A549 (cell line): ENCODE results near the gene INPP5A. TPM values are rescaled to one million over a fixed set of nuclear protein-coding genes. Genes with fewer than 3 reads are reported as not detected.

ENCODE experiments used
- ATAC-seq, 2 experiments: fragments of 200-7000 bp in 1 of 2; fragments of >200 bp in 1 of 2; cut with Nextera tagmentation in 1 of 2; cut with Tn5 transposase in 1 of 2; 3 replicates each; pipeline versions ENCODE4 v1.8.0 to v1.9.1; 2018 to 2020; ENCODE audit warnings: mild to moderate bottlenecking in 1 of 2, moderate library complexity in 1 of 2
- CTCF ChIA-PET: fragments of 300-600 bp; sonication (Branson Sonifier 250); formaldehyde crosslinking; extraction: SDS; loops from one replicate; lab custom pipeline; 2021; ENCODE audit warnings: antibody characterized with exemption, inconsistent platforms; lab: Yijun Ruan, JAX
- POLR2A ChIA-PET: fragments of 350-600 bp; formaldehyde crosslinking; extraction: SDS; loops from one replicate; lab custom pipeline; 2021; ENCODE audit warnings: antibody characterized with exemption, inconsistent platforms; lab: Yijun Ruan, JAX
- DNase-seq, 2 experiments: peaks; one replicate each; pipeline versions ENCODE4 v3.0.0 to v3.0.0-alpha.2; 2011 to 2016; ENCODE audit warnings: low read depth in 1 of 2, low spot score in 1 of 2
- FAIRE-seq: peaks from 2 replicates; lab custom pipeline; 2011; peaks lifted over from hg19 to GRCh38; lab: Jason Lieb, UNC
- H3K27ac ChIP-seq, 2 experiments: fragments of >200 bp; sonication (Bioruptor Twin); formaldehyde crosslinking; 3 replicates each; pipeline ENCODE4 v1.5.1; 2016 to 2017
- H3K4me1 ChIP-seq: fragments of >200 bp; sonication (Bioruptor Twin); formaldehyde crosslinking; 3 replicates; pipeline ENCODE4 v1.6.1; 2016
- H3K4me2 ChIP-seq: fragments of >200 bp; sonication (Bioruptor Twin); formaldehyde crosslinking; 3 replicates; pipeline ENCODE4 v1.6.1; 2016
- H3K4me3 ChIP-seq: fragments of >200 bp; sonication (Bioruptor Twin); formaldehyde crosslinking; 3 replicates; pipeline ENCODE4 v1.5.1; 2016
- H3K9me3 ChIP-seq: fragments of >200 bp; sonication (Bioruptor Twin); formaldehyde crosslinking; 3 replicates; pipeline ENCODE4 v1.6.1; 2016
- CBX8 ChIP-seq: fragments of 200-600 bp; sonication (generic); IDR thresholded peaks from 2 replicates; pipeline ENCODE4 v1.6.1; 2016
- CEBPB ChIP-seq, 2 experiments: fragments of >200 bp in 1 of 2; sonication (Bioruptor Twin) in 1 of 2; formaldehyde crosslinking in 1 of 2; IDR thresholded peaks; 2 replicates each; pipeline ENCODE4 v1.6.1; 2012 to 2016
- CHD2 ChIP-seq: fragments of 150-350 bp; IDR thresholded peaks from 2 replicates; pipeline ENCODE4 v1.6.1; 2014; ENCODE audit warnings: low read length; ENCODE audit not compliant: partially characterized antibody
- EHF ChIP-seq: fragments of 250-450 bp; sonication (Bioruptor Pico); IDR thresholded peaks from 2 replicates; pipeline ENCODE4 v1.5.0; 2020; ENCODE audit warnings: mild to moderate bottlenecking
- ESRRA ChIP-seq: fragments of 150-350 bp; IDR thresholded peaks from 2 replicates; pipeline ENCODE4 v1.6.1; 2014; ENCODE audit warnings: mild to moderate bottlenecking, low read length, borderline replicate concordance
- FOSB ChIP-seq: fragments of 250-450 bp; sonication (Bioruptor Pico); IDR thresholded peaks from 2 replicates; pipeline ENCODE4 v1.5.0; 2020; ENCODE audit warnings: mild to moderate bottlenecking, moderate library complexity
- FOSL2 ChIP-seq, 2 experiments: fragments of 450-650 bp in 1 of 2; fragments of >200 bp in 1 of 2; sonication (Bioruptor Twin) in 1 of 2; formaldehyde crosslinking; IDR thresholded peaks; 2 replicates each; pipeline versions ENCODE4 v1.5.0 to v1.6.1; 2016 to 2020; ENCODE audit warnings: mild to moderate bottlenecking in 1 of 2, moderate library complexity in 1 of 2
- GATA3 ChIP-seq: IDR thresholded peaks from 2 replicates; pipeline ENCODE4 v1.6.1; 2012; ENCODE audit warnings: borderline replicate concordance
- HEYL ChIP-seq: fragments of 250-450 bp; sonication (Bioruptor Pico); IDR thresholded peaks from 2 replicates; pipeline ENCODE4 v1.8.0; 2021; ENCODE audit warnings: mild to moderate bottlenecking, moderate library complexity
- HOXA7 ChIP-seq: fragments of 250-450 bp; sonication (Bioruptor Pico); IDR thresholded peaks from 2 replicates; pipeline ENCODE4 v1.5.0; 2020; ENCODE audit warnings: mild to moderate bottlenecking, moderate library complexity
- HOXB13 ChIP-seq: fragments of 250-450 bp; sonication (Bioruptor Pico); IDR thresholded peaks from 2 replicates; pipeline ENCODE4 v1.5.0; 2020; ENCODE audit warnings: low read depth, mild to moderate bottlenecking, moderate library complexity
- JUNB ChIP-seq: fragments of >200 bp; sonication (Bioruptor Twin); formaldehyde crosslinking; IDR thresholded peaks from 2 replicates; pipeline ENCODE4 v1.6.1; 2016
- KDM5A ChIP-seq: fragments of 200-600 bp; sonication (generic); IDR thresholded peaks from 2 replicates; pipeline ENCODE4 v1.6.1; 2016; ENCODE audit warnings: antibody characterized with exemption, mild to moderate bottlenecking
- MAFK ChIP-seq: fragments of 450-650 bp; IDR thresholded peaks from 2 replicates; pipeline ENCODE4 v1.6.1; 2014; ENCODE audit not compliant: partially characterized antibody
- MAZ ChIP-seq: fragments of 150-350 bp; IDR thresholded peaks from 2 replicates; pipeline ENCODE4 v1.6.1; 2014; ENCODE audit warnings: antibody characterized with exemption, low read depth, low read length, borderline replicate concordance
- PBX3 ChIP-seq: IDR thresholded peaks from 2 replicates; pipeline ENCODE4 v1.6.1; 2012
- RAD21 ChIP-seq, 2 experiments: fragments of >200 bp in 1 of 2; sonication (Bioruptor Twin) in 1 of 2; formaldehyde crosslinking in 1 of 2; IDR thresholded peaks in 1 of 2; conservative IDR thresholded peaks in 1 of 2; 2 replicates in 1 of 2; 3 replicates in 1 of 2; pipeline ENCODE4 v1.6.1; 2012 to 2018; ENCODE audit warnings: inconsistent platforms in 1 of 2
- RCOR1 ChIP-seq: fragments of 150-350 bp; IDR thresholded peaks from 2 replicates; pipeline ENCODE4 v1.6.1; 2014; ENCODE audit warnings: antibody characterized with exemption, low read length, low read depth
- RFX5 ChIP-seq: fragments of 450-650 bp; IDR thresholded peaks from 2 replicates; pipeline ENCODE4 v1.7.1; 2014; ENCODE audit warnings: antibody characterized with exemption, mild to moderate bottlenecking, moderate library complexity
- RNF2 ChIP-seq: fragments of 200-600 bp; sonication (generic); IDR thresholded peaks from 2 replicates; pipeline ENCODE4 v1.6.1; 2016; ENCODE audit warnings: low read depth, mild to moderate bottlenecking, antibody characterized with exemption, moderate library complexity, borderline replicate concordance
- SMC3 ChIP-seq: fragments of >200 bp; sonication (Bioruptor Twin); formaldehyde crosslinking; IDR thresholded peaks from 3 replicates; pipeline ENCODE4 v1.6.1; 2018; ENCODE audit warnings: inconsistent platforms
- SREBF2 ChIP-seq: fragments of 450-650 bp; IDR thresholded peaks from 2 replicates; pipeline ENCODE4 v1.6.1; 2014; ENCODE audit warnings: mild to moderate bottlenecking, moderate library complexity
- TFCP2L1 ChIP-seq: fragments of 250-450 bp; sonication (Bioruptor Pico); IDR thresholded peaks from 2 replicates; pipeline ENCODE4 v1.5.0; 2021; ENCODE audit warnings: mild to moderate bottlenecking
- whole genome bisulfite sequencing: methylation state at CpG from one replicate; pipeline ENCODE4 v1.1.6; 2017; ENCODE audit errors: missing lambda C conversion rate; 5-methylcytosine and 5-hydroxymethylcytosine counted together
- polyA plus RNA-seq, 4 experiments: library from polyadenylated mRNA; depleted of rRNA in 3 of 4; stranded (reverse); fragments of >200 nt; fragmentation: RNase III in 1 of 4; extraction: RNeasy Plus Mini Kit Qiagen cat#74134 plus additional on column Dnase treatment in 1 of 4; gene quantifications; 2 replicates in 3 of 4; 3 replicates in 1 of 4; pipeline ENCODE4 v1.2.3, GENCODE V29; 2011 to 2017
- TF ChIP-seq, protein P1 (sequence below): fragments of 250-450 bp; sonication (Bioruptor Pico); IDR thresholded peaks from 2 replicates; pipeline ENCODE4 v1.5.0; 2021; ENCODE audit warnings: mild to moderate bottlenecking, moderate library complexity, borderline replicate concordance
- TF ChIP-seq, protein P2 (sequence below): fragments of 150-350 bp; IDR thresholded peaks from 2 replicates; pipeline ENCODE4 v1.6.1; 2014; ENCODE audit warnings: low read depth, mild to moderate bottlenecking, low read length

Gene INPP5A
- polyA plus RNA-seq, 2 of the 4 experiments (the other 2 are of a cell fraction), result 13.7 to 15.1 TPM

DNA sequence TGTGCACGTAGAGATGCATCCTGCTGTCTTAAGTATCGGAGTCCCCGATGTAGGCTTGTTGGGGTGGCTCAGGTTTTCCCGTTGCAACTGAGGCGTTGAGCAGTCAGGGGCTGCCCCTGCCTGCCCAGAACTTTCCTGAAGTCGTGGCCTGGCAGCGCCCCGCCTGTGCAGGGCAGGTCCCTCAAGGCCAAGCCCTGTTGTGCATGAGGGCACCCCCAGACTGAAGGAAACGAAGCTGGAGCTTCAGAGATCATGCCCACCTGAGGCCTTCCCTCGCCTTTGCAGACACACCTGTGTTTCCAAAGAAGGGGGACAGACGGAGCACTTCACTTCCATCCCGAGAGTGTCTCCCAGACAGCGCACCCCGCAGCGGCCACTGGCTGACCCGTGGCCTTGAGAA lies 127.3 kb downstream of the INPP5A start:
- CTCF ChIA-PET, result interaction anchor here (1.4 to 7.1 kb wide), 2 partner anchors 10 to 213 kb away, joined by 3 to 61 read pairs; no protein-coding TSS in a partner anchor
- POLR2A ChIA-PET, result no interaction called here

GRCh38 chr10:132665946-132666704 lies 128.5 kb downstream of the INPP5A start:
- 60% methylated on average over 15 of the region's 15 CpGs for WGBS
- H3K4me3 ChIP-seq, result no peak overlapping the region
- TF ChIP-seq TFCP2L1 (CRISPR knock-in tag) (no peak), JUNB (peak; percentile 64), MAZ (no peak), GATA3 (no peak), KDM5A (no peak), PBX3 (no peak), MAFK (peak; percentile 47), RAD21 (conservative IDR thresholded peaks at IDR 0.05 in 1 of 2, IDR thresholded peaks at IDR 0.05 in 1 of 2) (no peak), FOSL2 (IDR thresholded peaks at IDR 0.05) (peak; percentile 65), FOSL2 (CRISPR knock-in tag; IDR thresholded peaks at IDR 0.05) (peak; percentile 81), EHF (CRISPR knock-in tag) (no peak), RFX5 (no peak), HEYL (CRISPR knock-in tag) (no peak), SREBF2 (no peak), FOSB (no peak), HOXB13 (CRISPR knock-in tag) (no peak), RCOR1 (no peak)
- TF ChIP-seq, protein P1, sequence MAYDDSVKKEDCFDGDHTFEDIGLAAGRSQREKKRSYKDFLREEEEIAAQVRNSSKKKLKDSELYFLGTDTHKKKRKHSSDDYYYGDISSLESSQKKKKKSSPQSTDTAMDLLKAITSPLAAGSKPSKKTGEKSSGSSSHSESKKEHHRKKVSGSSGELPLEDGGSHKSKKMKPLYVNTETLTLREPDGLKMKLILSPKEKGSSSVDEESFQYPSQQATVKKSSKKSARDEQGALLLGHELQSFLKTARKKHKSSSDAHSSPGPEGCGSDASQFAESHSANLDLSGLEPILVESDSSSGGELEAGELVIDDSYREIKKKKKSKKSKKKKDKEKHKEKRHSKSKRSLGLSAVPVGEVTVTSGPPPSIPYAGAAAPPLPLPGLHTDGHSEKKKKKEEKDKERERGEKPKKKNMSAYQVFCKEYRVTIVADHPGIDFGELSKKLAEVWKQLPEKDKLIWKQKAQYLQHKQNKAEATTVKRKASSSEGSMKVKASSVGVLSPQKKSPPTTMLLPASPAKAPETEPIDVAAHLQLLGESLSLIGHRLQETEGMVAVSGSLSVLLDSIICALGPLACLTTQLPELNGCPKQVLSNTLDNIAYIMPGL (CRISPR knock-in tag), result no peak
- H3K4me1 ChIP-seq, result peaks cover 31% of the 10 kb centered on the region
- ChIA-PET POLR2A (no interaction called here), CTCF (interaction anchor here (1.0 to 7.1 kb wide), 3 partner anchors 11 to 274 kb away, joined by 3 to 61 read pairs (median 4); no protein-coding TSS in a partner anchor)
- peak; percentile 83 to 90 for ATAC-seq
- H3K27ac ChIP-seq, result peak overlapping the region; percentile 65 to 84
- peak overlapping the region; percentile 75 for H3K4me2 ChIP-seq
- FAIRE-seq, result peak; percentile 13
- peak; percentile 71 to 82 for DNase-seq
- H3K9me3 ChIP-seq, result no peaks in the 10 kb centered on the region

More for the DNA sequence above, 127.3 kb downstream of the INPP5A start:
- Histone ChIP-seq H3K4me3 (no peak overlapping the region), H3K9me3 (no peaks in the 10 kb centered on the region), H3K27ac (peak overlapping the region in 1 of 2 experiments; percentile 69; a peak in 2 of 6 replicates), H3K4me2 (no peak overlapping the region), H3K4me1 (peaks cover 31% of the 10 kb centered on the region)
- FAIRE-seq, result no peak
- no peak for DNase-seq
- WGBS, result 93% methylated on average over 16 of the region's 16 CpGs
- ATAC-seq, result no peak
- no peak for TF ChIP-seq CBX8
- TF ChIP-seq, protein P2, sequence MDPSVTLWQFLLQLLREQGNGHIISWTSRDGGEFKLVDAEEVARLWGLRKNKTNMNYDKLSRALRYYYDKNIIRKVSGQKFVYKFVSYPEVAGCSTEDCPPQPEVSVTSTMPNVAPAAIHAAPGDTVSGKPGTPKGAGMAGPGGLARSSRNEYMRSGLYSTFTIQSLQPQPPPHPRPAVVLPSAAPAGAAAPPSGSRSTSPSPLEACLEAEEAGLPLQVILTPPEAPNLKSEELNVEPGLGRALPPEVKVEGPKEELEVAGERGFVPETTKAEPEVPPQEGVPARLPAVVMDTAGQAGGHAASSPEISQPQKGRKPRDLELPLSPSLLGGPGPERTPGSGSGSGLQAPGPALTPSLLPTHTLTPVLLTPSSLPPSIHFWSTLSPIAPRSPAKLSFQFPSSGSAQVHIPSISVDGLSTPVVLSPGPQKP, result no peak
- no peak for TF ChIP-seq SMC3
- TF ChIP-seq CEBPB (IDR thresholded peaks at IDR 0.05), result no peak
- TF ChIP-seq KDM5A, result no peak
- TF ChIP-seq HOXA7, result no peak
- TF ChIP-seq RNF2, result no peak
- no peak for TF ChIP-seq JUNB
- TF ChIP-seq CHD2, result no peak
- TF ChIP-seq ESRRA, result no peak
- TF ChIP-seq RFX5, result no peak
- TF ChIP-seq SREBF2, result no peak
